Measurements from ENCODE around the gene ARHGAP4. TPM values are rescaled to one million over a fixed set of nuclear protein-coding genes. Genes with fewer than 3 reads are reported as not detected.

The ARHGAP4 gene
- total and polyA plus RNA-seq, 7 donors = 8.4 to 122 (median 17.3) TPM

- intact Hi-C loops (cut with DNase I) = no loop called here
- Histone ChIP-seq H3K4me3 (no peak overlapping the region), H3K27ac (peak overlapping the region in 2 of 4 donors; percentile 10 to 37), H3K9me3 (no peaks in the 10 kb centered on the region), H3K36me3 (peaks cover 2 to 44% (median 27%) of the 10 kb centered on the region in 4 donors), H3K27me3 (peaks cover 0 to 5% (median 0%) of the 10 kb centered on the region in 3 donors), H3K4me1 (peaks cover 0 to 38% (median 32%) of the 10 kb centered on the region in 4 donors)
- 91 to 94% methylated on average over 14 of the region's 14 CpGs for WGBS, 2 donors
- no peak for TF ChIP-seq EP300 (IDR thresholded peaks at IDR 0.05)
- TF ChIP-seq POLR2A (IDR thresholded peaks at IDR 0.05) = no peak
- no peak for TF ChIP-seq CTCF (IDR thresholded peaks at IDR 0.05)
- no peak for TF ChIP-seq POLR2AphosphoS5 (IDR thresholded peaks at IDR 0.05)
- no peak for DNase-seq
Observed at GRCh38 chrX:153964105-153964504, 38.0 kb upstream of the ARHGAP4 start.

GRCh38 chrX:153963546-153963945 is 37.5 kb upstream of the ARHGAP4 start:
- Histone ChIP-seq H3K9me3 (no peaks in the 10 kb centered on the region), H3K4me1 (peaks cover 0 to 32% (median 27%) of the 10 kb centered on the region in 4 donors), H3K4me3 (no peak overlapping the region), H3K27ac (peak overlapping the region in 2 of 4 donors; percentile 10 to 14), H3K27me3 (peaks cover 0 to under 1% (median 0%) of the 10 kb centered on the region in 3 donors), H3K36me3 (peaks cover 7 to 49% (median 29%) of the 10 kb centered on the region in 4 donors)
- intact Hi-C loops (cut with DNase I) = no loop called here
- TF ChIP-seq POLR2AphosphoS5 (IDR thresholded peaks at IDR 0.05) (no peak), POLR2A (IDR thresholded peaks at IDR 0.05) (no peak), CTCF (IDR thresholded peaks at IDR 0.05) (no peak), EP300 (IDR thresholded peaks at IDR 0.05) (no peak)
- 87 to 95% methylated on average over 12 of the region's 12 CpGs for WGBS, 2 donors
- peak; percentile 66 for DNase-seq

- no peaks in the 10 kb centered on the region for H3K9me3 ChIP-seq
- no peak for DNase-seq
- no peaks in the 10 kb centered on the region for H3K27me3 ChIP-seq
- TF ChIP-seq POLR2AphosphoS5 (IDR thresholded peaks at IDR 0.05) (no peak), CTCF (IDR thresholded peaks at IDR 0.05) (no peak), POLR2A (IDR thresholded peaks at IDR 0.05) (no peak), EP300 (IDR thresholded peaks at IDR 0.05) (no peak)
- peak overlapping the region in 3 of 4 donors; percentile 12 to 56 (median 37) for H3K27ac ChIP-seq
- H3K4me3 ChIP-seq = no peak overlapping the region
- WGBS, 2 donors = 94 to 95% methylated on average over 11 of the region's 11 CpGs
- intact Hi-C loops (cut with DNase I) = no loop called here
- H3K4me1 ChIP-seq = peaks cover 0 to 12% (median 5%) of the 10 kb centered on the region in 4 donors
- peaks cover 11 to 67% (median 37%) of the 10 kb centered on the region in 4 donors for H3K36me3 ChIP-seq
Observed at GRCh38 chrX:153961292-153961691, 35.2 kb upstream of the ARHGAP4 start.

- Histone ChIP-seq H3K4me1 (peaks cover 0 to 7% (median 2%) of the 10 kb centered on the region in 4 donors), H3K27ac (peak overlapping the region in 2 of 4 donors; percentile 37 to 56), H3K27me3 (no peaks in the 10 kb centered on the region), H3K36me3 (peaks cover 11 to 68% (median 37%) of the 10 kb centered on the region in 4 donors), H3K4me3 (no peak overlapping the region), H3K9me3 (no peaks in the 10 kb centered on the region)
- intact Hi-C loops (cut with DNase I) = no loop called here
- 93 to 94% methylated on average over 22 of the region's 22 CpGs for WGBS, 2 donors
- TF ChIP-seq POLR2A (IDR thresholded peaks at IDR 0.05) (no peak), EP300 (IDR thresholded peaks at IDR 0.05) (no peak), POLR2AphosphoS5 (IDR thresholded peaks at IDR 0.05) (no peak), CTCF (IDR thresholded peaks at IDR 0.05) (no peak)
- no peak for DNase-seq
Observed at GRCh38 chrX:153960786-153961185, 34.7 kb upstream of the ARHGAP4 start.

- H3K4me3 ChIP-seq = no peak overlapping the region
- peaks cover 11 to 69% (median 37%) of the 10 kb centered on the region in 4 donors for H3K36me3 ChIP-seq
- H3K9me3 ChIP-seq = no peaks in the 10 kb centered on the region
- no peaks in the 10 kb centered on the region for H3K27me3 ChIP-seq
- intact Hi-C loops (cut with DNase I) = no loop called here
- no peak for TF ChIP-seq POLR2AphosphoS5 (IDR thresholded peaks at IDR 0.05)
- no peak for TF ChIP-seq EP300 (IDR thresholded peaks at IDR 0.05)
- no peak for TF ChIP-seq POLR2A (IDR thresholded peaks at IDR 0.05)
- no peak for TF ChIP-seq CTCF (IDR thresholded peaks at IDR 0.05)
- no peak for DNase-seq
- WGBS, 2 donors = 92 to 96% methylated on average over 16 of the region's 16 CpGs
- H3K27ac ChIP-seq = peak overlapping the region in 1 of 4 donors; percentile 56
- H3K4me1 ChIP-seq = peaks cover 0 to 9% (median 2%) of the 10 kb centered on the region in 4 donors
Observed at GRCh38 chrX:153960077-153960476, 34.0 kb upstream of the ARHGAP4 start.
